ENCODE data around the gene BBS1. TPM values are rescaled to one million over a fixed set of nuclear protein-coding genes. Genes with fewer than 3 reads are reported as not detected.

BBS1 gene
- total RNA-seq, 4 donors from 2014 or later, result 83.2 to 200 (median 165) TPM

- no peak for DNase-seq
- Histone ChIP-seq H3K36me3 (no peaks in the 10 kb centered on the region), H3K27ac (no peak overlapping the region), H3K4me1 (peaks cover 11 to 15% of the 10 kb centered on the region in 2 donors), H3K9me3 (no peaks in the 10 kb centered on the region), H3K27me3 (no peaks in the 10 kb centered on the region), H3K4me3 (replicated peaks in 1 of 3) (no peak overlapping the region)
- WGBS, 2 donors, result 85 to 91% methylated on average over 10 to 20 of the region's 20 CpGs
- TF ChIP-seq, protein P1, sequence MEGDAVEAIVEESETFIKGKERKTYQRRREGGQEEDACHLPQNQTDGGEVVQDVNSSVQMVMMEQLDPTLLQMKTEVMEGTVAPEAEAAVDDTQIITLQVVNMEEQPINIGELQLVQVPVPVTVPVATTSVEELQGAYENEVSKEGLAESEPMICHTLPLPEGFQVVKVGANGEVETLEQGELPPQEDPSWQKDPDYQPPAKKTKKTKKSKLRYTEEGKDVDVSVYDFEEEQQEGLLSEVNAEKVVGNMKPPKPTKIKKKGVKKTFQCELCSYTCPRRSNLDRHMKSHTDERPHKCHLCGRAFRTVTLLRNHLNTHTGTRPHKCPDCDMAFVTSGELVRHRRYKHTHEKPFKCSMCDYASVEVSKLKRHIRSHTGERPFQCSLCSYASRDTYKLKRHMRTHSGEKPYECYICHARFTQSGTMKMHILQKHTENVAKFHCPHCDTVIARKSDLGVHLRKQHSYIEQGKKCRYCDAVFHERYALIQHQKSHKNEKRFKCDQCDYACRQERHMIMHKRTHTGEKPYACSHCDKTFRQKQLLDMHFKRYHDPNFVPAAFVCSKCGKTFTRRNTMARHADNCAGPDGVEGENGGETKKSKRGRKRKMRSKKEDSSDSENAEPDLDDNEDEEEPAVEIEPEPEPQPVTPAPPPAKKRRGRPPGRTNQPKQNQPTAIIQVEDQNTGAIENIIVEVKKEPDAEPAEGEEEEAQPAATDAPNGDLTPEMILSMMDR (IDR thresholded peaks at IDR 0.05), result no peak
- TF ChIP-seq POLR2A (IDR thresholded peaks at IDR 0.05), result no peak
- intact Hi-C loops (cut with DNase I), result no loop called here
Measured at GRCh38 chr11:66562907-66563583, 52.6 kb downstream of the BBS1 start.

- H3K36me3 ChIP-seq, result no peaks in the 10 kb centered on the region
- 93 to 100% methylated on average over 3 to 10 of the region's 10 CpGs for WGBS, 2 donors
Measured at GRCh38 chr11:66563832-66564231, 53.4 kb downstream of the BBS1 start.

GRCh38 chr11:66564538-66564937 lies 54.1 kb downstream of the BBS1 start:
- no peak overlapping the region for H3K27ac ChIP-seq
- no peak for TF ChIP-seq POLR2A (IDR thresholded peaks at IDR 0.05)
- TF ChIP-seq, protein P1 (IDR thresholded peaks at IDR 0.05), result no peak
- peaks cover 3 to 21% of the 10 kb centered on the region in 2 donors for H3K4me1 ChIP-seq
- DNase-seq, result no peak
- no peaks in the 10 kb centered on the region for H3K27me3 ChIP-seq
- no peaks in the 10 kb centered on the region for H3K36me3 ChIP-seq
- intact Hi-C loops (cut with DNase I), result no loop called here
- 92 to 95% methylated on average over 14 of the region's 14 CpGs for WGBS, 2 donors
- no peaks in the 10 kb centered on the region for H3K9me3 ChIP-seq
- H3K4me3 ChIP-seq (replicated peaks in 1 of 3), result no peak overlapping the region

More at GRCh38 chr11:66563832-66564231, 53.4 kb downstream of the BBS1 start:
- no peaks in the 10 kb centered on the region for H3K9me3 ChIP-seq
- no peak overlapping the region for H3K4me3 ChIP-seq (replicated peaks in 1 of 3)
- H3K4me1 ChIP-seq, result peaks cover 9 to 21% of the 10 kb centered on the region in 2 donors
- no peaks in the 10 kb centered on the region for H3K27me3 ChIP-seq
- intact Hi-C loops (cut with DNase I), result no loop called here
- TF ChIP-seq, protein P1 (IDR thresholded peaks at IDR 0.05), result no peak
- DNase-seq, result no peak
- no peak overlapping the region for H3K27ac ChIP-seq

DNA sequence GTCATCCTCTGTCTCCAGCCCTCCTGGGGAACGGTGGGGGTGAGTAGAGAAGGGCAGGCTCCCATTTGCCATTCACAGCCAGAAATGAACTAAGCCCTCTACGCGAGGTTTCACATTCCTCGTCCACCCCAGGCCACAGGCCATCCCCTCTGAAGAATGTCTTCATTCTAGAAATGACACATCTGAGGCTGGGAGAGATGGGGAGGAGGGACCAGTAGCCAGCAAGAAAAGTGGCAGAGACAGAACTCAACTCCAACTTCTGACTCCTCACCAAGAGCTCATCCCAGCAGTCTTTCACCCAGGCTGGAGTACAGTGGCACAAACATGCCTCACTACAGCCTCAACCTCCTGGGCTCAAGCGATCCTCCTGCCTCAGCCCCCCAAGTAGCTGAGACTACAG lies 54.5 kb downstream of the BBS1 start:
- intact Hi-C loops (cut with DNase I), result no loop called here
- no peak for TF ChIP-seq POLR2A (IDR thresholded peaks at IDR 0.05)
- TF ChIP-seq, protein P1 (IDR thresholded peaks at IDR 0.05), result no peak
- H3K27me3 ChIP-seq, result no peaks in the 10 kb centered on the region
- no peaks in the 10 kb centered on the region for H3K36me3 ChIP-seq
- H3K9me3 ChIP-seq, result no peaks in the 10 kb centered on the region
- WGBS, 2 donors, result 89 to 93% methylated on average over 5 of the region's 5 CpGs
- peaks cover 3 to 26% of the 10 kb centered on the region in 2 donors for H3K4me1 ChIP-seq
- H3K4me3 ChIP-seq (replicated peaks in 1 of 3), result no peak overlapping the region
- no peak for DNase-seq
- H3K27ac ChIP-seq, result no peak overlapping the region

GRCh38 chr11:66566221-66566620 lies 55.8 kb downstream of the BBS1 start:
- no peaks in the 10 kb centered on the region for H3K36me3 ChIP-seq
- H3K4me1 ChIP-seq, result peaks cover 3 to 32% of the 10 kb centered on the region in 2 donors
- WGBS, 2 donors, result 89 to 92% methylated on average over 7 to 8 of the region's 8 CpGs
- H3K9me3 ChIP-seq, result no peaks in the 10 kb centered on the region
- intact Hi-C loops (cut with DNase I), result no loop called here
- H3K27me3 ChIP-seq, result no peaks in the 10 kb centered on the region
- no peak overlapping the region for H3K4me3 ChIP-seq (replicated peaks in 1 of 3)
- TF ChIP-seq, protein P1 (IDR thresholded peaks at IDR 0.05), result no peak
- TF ChIP-seq POLR2A (IDR thresholded peaks at IDR 0.05), result no peak
- DNase-seq, result no peak
- H3K27ac ChIP-seq, result no peak overlapping the region
